Ovary (tissue), 3 donors: Measurements from ENCODE around the gene ANKRD6.

Source experiments
- CTCF ChIP-seq, 3 donors: fragments of 450-650 bp in 2 of 3; fragments of 200-600 bp in 1 of 3; IDR thresholded peaks; one replicate each; pipeline versions ENCODE4 v1.5.1 to v1.8.0; 2016 to 2022; ENCODE audit warnings: antibody characterized with exemption in 3 of 3, mild to moderate bottlenecking in 1 of 3
- EP300 ChIP-seq: sonication (generic); formaldehyde crosslinking; IDR thresholded peaks from one replicate; pipeline ENCODE4 v1.6.1; 2017; ENCODE audit warnings: antibody characterized with exemption
- POLR2A ChIP-seq: fragments of 450-650 bp; IDR thresholded peaks from one replicate; pipeline ENCODE4 v1.6.1; 2017; ENCODE audit warnings: antibody characterized with exemption, mild to moderate bottlenecking, moderate library complexity
- donor health status: DM: no; HTN: no; CAD: no.

DNA sequence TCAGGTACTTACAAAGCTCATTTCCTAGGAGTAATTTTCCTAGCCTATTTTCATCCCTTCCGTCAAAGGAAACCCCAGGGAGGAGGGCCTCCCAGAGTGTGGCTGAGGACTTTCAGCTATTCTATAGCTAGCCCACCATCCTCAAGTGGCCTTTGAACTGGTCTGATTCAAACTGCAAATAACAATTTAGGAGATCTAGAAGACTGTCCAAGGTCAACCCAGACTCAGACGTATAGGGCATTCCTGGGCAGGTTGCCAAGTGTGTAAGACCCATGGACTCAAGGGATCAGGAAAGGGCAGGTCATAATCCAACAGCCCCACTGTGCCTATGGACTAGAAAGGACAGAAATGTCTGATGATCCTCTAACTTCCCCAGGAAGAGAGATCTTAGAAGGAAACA is 18.7 kb upstream of the ANKRD6 start:
- TF ChIP-seq POLR2A (no peak), EP300 (no peak), CTCF (IDR thresholded peaks at IDR 0.05) (no peak)
